Suprapubic skin (tissue), 4 donors: Measurements from ENCODE around the gene RGS7. TPM values are rescaled to one million over a fixed set of nuclear protein-coding genes. Genes with fewer than 3 reads are reported as not detected.

Experiments
- DNase-seq, 2 donors: peaks; one replicate each; pipeline ENCODE4 v3.0.0-alpha.2; 2019; ENCODE audit warnings: low spot score in 2 of 2
- H3K27ac ChIP-seq: fragments of 200-600 bp; sonication (generic); one replicate; pipeline ENCODE4 v1.5.1; 2019
- H3K27me3 ChIP-seq: fragments of 200-600 bp; sonication (generic); one replicate; pipeline ENCODE4 v1.5.1; 2019
- H3K36me3 ChIP-seq: fragments of 200-600 bp; sonication (generic); one replicate; pipeline ENCODE4 v1.5.1; 2019
- H3K4me1 ChIP-seq: fragments of 200-600 bp; sonication (generic); one replicate; pipeline ENCODE4 v1.5.1; 2019
- H3K4me3 ChIP-seq: fragments of 200-600 bp; sonication (generic); one replicate; pipeline ENCODE4 v1.5.1; 2019; ENCODE audit warnings: mild to moderate bottlenecking
- H3K9me3 ChIP-seq: fragments of 200-600 bp; sonication (generic); one replicate; pipeline ENCODE4 v1.5.1; 2019
- CTCF ChIP-seq, 2 donors: fragments of 200-600 bp in 1 of 2; fragments of 450-650 bp in 1 of 2; sonication (generic) in 1 of 2; IDR thresholded peaks; one replicate each; pipeline ENCODE4 v1.5.1; 2016 to 2019; ENCODE audit warnings: antibody characterized with exemption in 2 of 2, mild to moderate bottlenecking in 1 of 2, moderate library complexity in 1 of 2
- EP300 ChIP-seq: sonication (generic); formaldehyde crosslinking; IDR thresholded peaks from one replicate; pipeline ENCODE4 v1.6.1; 2017; ENCODE audit warnings: antibody characterized with exemption
- POLR2A ChIP-seq, 2 donors: fragments of 450-650 bp; IDR thresholded peaks; one replicate each; pipeline ENCODE4 v1.6.1; 2017; ENCODE audit warnings: antibody characterized with exemption in 2 of 2, mild to moderate bottlenecking in 2 of 2, moderate library complexity in 2 of 2
- POLR2AphosphoS5 ChIP-seq, 3 donors: sonication (generic); formaldehyde crosslinking; IDR thresholded peaks; one replicate each; pipeline ENCODE4 v1.6.1; 2017; ENCODE audit warnings: antibody characterized with exemption in 3 of 3
- WGBS: methylation state at CpG from one replicate; pipeline ENCODE4 v1.1.5; 2018; 5-methylcytosine and 5-hydroxymethylcytosine counted together
- total RNA-seq, 4 donors: library from RNA; depleted of rRNA; stranded (reverse); fragments of >200 nt; gene quantifications; one replicate each; pipeline ENCODE4 v1.1.0, GENCODE V29; 2016

The RGS7 gene
- total RNA-seq, 4 donors from 2014 or later, result not detected

GRCh38 chr1:240776237-240776636 is 580.8 kb downstream of the RGS7 start:
- 46% methylated on average over 2 of the region's 2 CpGs for WGBS
- TF ChIP-seq POLR2A (IDR thresholded peaks at IDR 0.05) (no peak), POLR2AphosphoS5 (IDR thresholded peaks at IDR 0.05) (no peak), CTCF (IDR thresholded peaks at IDR 0.05) (no peak), EP300 (no peak)
- no peaks in the 10 kb centered on the region for H3K36me3 ChIP-seq

DNA sequence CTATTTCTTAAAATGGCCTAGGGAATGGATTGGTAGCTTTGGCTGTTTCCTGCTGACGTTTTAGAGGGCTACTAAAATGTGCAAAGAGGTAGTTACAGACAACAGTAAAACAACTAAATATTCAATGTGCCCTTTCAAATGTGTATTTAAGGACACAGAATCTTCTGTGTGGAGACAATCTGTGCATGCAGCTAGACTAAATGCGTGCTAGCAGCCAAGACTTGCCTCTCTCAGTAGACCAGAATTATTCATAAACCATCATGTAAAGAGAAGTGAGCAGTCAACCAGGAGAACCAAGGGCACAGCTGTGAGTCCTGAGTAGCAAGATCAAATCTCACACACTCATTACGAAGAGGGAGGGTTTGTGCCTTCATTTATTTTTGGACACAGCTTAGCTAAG is 584.9 kb downstream of the RGS7 start:
- no peaks in the 10 kb centered on the region for H3K4me1 ChIP-seq
- H3K4me3 ChIP-seq, result no peak overlapping the region
- WGBS, result 77% methylated on average over 3 of the region's 3 CpGs
- H3K9me3 ChIP-seq, result peaks cover 3% of the 10 kb centered on the region
- TF ChIP-seq POLR2A (IDR thresholded peaks at IDR 0.05) (no peak), EP300 (no peak), CTCF (IDR thresholded peaks at IDR 0.05) (no peak), POLR2AphosphoS5 (IDR thresholded peaks at IDR 0.05) (no peak)
- no peak for DNase-seq
- no peaks in the 10 kb centered on the region for H3K36me3 ChIP-seq
- H3K27ac ChIP-seq, result no peak overlapping the region
- no peaks in the 10 kb centered on the region for H3K27me3 ChIP-seq

More at GRCh38 chr1:240776237-240776636, 580.8 kb downstream of the RGS7 start:
- Histone ChIP-seq H3K4me3 (no peak overlapping the region), H3K4me1 (no peaks in the 10 kb centered on the region), H3K27ac (no peak overlapping the region), H3K9me3 (peaks cover 3% of the 10 kb centered on the region), H3K27me3 (no peaks in the 10 kb centered on the region)
- DNase-seq, result no peak

GRCh38 chr1:240771450-240771849 is 585.6 kb downstream of the RGS7 start:
- DNase-seq, result no peak
- Histone ChIP-seq H3K4me1 (no peaks in the 10 kb centered on the region), H3K36me3 (no peaks in the 10 kb centered on the region), H3K9me3 (peaks cover 3% of the 10 kb centered on the region), H3K4me3 (no peak overlapping the region), H3K27ac (no peak overlapping the region), H3K27me3 (no peaks in the 10 kb centered on the region)
- TF ChIP-seq POLR2A (IDR thresholded peaks at IDR 0.05) (no peak), POLR2AphosphoS5 (IDR thresholded peaks at IDR 0.05) (no peak), CTCF (IDR thresholded peaks at IDR 0.05) (no peak), EP300 (no peak)
- 83% methylated on average over 16 of the region's 16 CpGs for WGBS

DNA sequence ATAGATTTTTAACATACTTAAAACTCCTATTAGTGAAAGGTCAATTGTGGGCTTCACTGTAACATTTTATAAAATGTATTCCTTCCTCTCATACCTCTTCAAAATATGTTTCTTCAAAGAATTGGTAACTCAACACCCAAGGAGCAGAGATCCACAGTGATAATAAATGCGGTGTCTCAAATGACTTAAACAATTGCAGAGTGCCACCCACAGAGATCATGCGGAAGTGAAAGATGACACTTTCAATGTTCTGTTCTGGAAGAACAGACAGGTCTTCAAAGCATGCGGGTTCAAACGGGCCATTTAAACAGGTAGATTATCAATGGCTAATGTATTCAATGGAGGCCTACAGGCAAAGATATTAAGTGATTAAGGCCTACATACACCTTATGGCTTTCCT is 588.0 kb downstream of the RGS7 start:
- no peaks in the 10 kb centered on the region for H3K36me3 ChIP-seq
- H3K27me3 ChIP-seq, result no peaks in the 10 kb centered on the region
- H3K4me3 ChIP-seq, result no peak overlapping the region
- TF ChIP-seq POLR2AphosphoS5 (IDR thresholded peaks at IDR 0.05), result no peak
- no peak for TF ChIP-seq POLR2A (IDR thresholded peaks at IDR 0.05)
- no peak for TF ChIP-seq EP300
- TF ChIP-seq CTCF (IDR thresholded peaks at IDR 0.05), result no peak
- no peak overlapping the region for H3K27ac ChIP-seq
- H3K9me3 ChIP-seq, result no peaks in the 10 kb centered on the region
- no peak for DNase-seq
- no peaks in the 10 kb centered on the region for H3K4me1 ChIP-seq
- WGBS, result 54% methylated on average over 4 of the region's 4 CpGs

DNA sequence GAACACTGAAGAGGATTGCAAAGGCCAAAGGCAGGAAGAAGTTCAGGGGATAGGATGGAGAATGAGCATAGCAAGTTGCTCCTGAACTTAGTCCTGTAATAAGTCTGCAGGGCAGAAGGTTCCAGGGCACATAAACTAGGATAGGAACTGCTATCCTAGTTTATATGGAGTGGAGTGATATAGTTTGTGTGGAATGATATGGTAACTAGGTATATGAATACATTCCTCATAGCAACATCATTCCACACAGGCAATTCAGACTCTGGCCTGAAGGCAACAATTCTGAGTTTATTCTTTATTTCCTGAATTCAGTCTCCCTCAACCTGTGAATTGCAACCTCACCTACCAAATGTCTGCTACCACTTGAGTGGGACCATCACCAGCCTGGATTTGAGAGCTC is 590.2 kb downstream of the RGS7 start:
- Histone ChIP-seq H3K4me1 (no peaks in the 10 kb centered on the region), H3K9me3 (no peaks in the 10 kb centered on the region), H3K4me3 (no peak overlapping the region), H3K27me3 (no peaks in the 10 kb centered on the region), H3K36me3 (no peaks in the 10 kb centered on the region), H3K27ac (no peak overlapping the region)
- TF ChIP-seq CTCF (IDR thresholded peaks at IDR 0.05), result no peak
- TF ChIP-seq EP300, result no peak
- TF ChIP-seq POLR2A (IDR thresholded peaks at IDR 0.05), result no peak
- TF ChIP-seq POLR2AphosphoS5 (IDR thresholded peaks at IDR 0.05), result no peak
- DNase-seq, result no peak
